ENCODE results near the gene ETV6. TPM values are rescaled to one million over a fixed set of nuclear protein-coding genes. Genes with fewer than 3 reads are reported as not detected.
A peak's percentile ranks its signal among the peaks of the same experiment; 100 is the strongest.
"Not testable (repeated sequence)": the region's sequence is repeated elsewhere in the genome, so short reads cannot be mapped to it uniquely, and the experiment has no call there.

ETV6 gene
- total and polyA plus RNA-seq, 5 experiments from 2014 or later = 0.94 to 13.2 (median 2.2) TPM

GRCh38 chr12:11905534-11905933 is 256.1 kb downstream of the ETV6 start:
- POLR2A ChIA-PET = interaction anchor here (0.7 kb wide), 1 partner anchor 120 kb away, joined by 3 read pairs; no protein-coding TSS in a partner anchor
- Mint-ChIP-seq H3K4me1 (peaks cover 7 to 16% (median 12%) of the 10 kb centered on the region in 4 donors), H3K36me3 (peaks cover 0 to 23% (median 8%) of the 10 kb centered on the region in 3 donors), H3K27me3 (peaks cover 0 to 3% (median 0%) of the 10 kb centered on the region in 5 donors), H3K9me3 (peaks cover 0 to 43% (median 24%) of the 10 kb centered on the region in 9 donors), H3K4me3 (peak overlapping the region in 1 of 10 donors; percentile 19), H3K27ac (peak overlapping the region in 2 of 10 donors; percentile 1 to 54)
- ATAC-seq (no peak), DNase-seq (no peak)

GRCh38 chr12:11906286-11906935 is 256.9 kb downstream of the ETV6 start:
- peak overlapping the region in 5 of 10 donors; percentile 0 to 67 (median 13) for H3K27ac Mint-ChIP-seq
- DNase-seq (no peak), ATAC-seq (peak in 1 of 2 donors; percentile 43)
- H3K36me3 Mint-ChIP-seq = peaks cover 0 to 24% (median 9%) of the 10 kb centered on the region in 3 donors
- POLR2A ChIA-PET = interaction anchor here (0.6 kb wide), 2 partner anchors 470 to 1074 kb away, joined by 3 to 5 read pairs; no protein-coding TSS in a partner anchor
- peaks cover 7 to 16% (median 12%) of the 10 kb centered on the region in 4 donors for H3K4me1 Mint-ChIP-seq
- H3K4me3 Mint-ChIP-seq = no peak overlapping the region
- H3K9me3 Mint-ChIP-seq = peaks cover 0 to 44% (median 25%) of the 10 kb centered on the region in 9 donors
- peaks cover 0 to 3% (median 0%) of the 10 kb centered on the region in 5 donors for H3K27me3 Mint-ChIP-seq

GRCh38 chr12:11907625-11908024 is 258.2 kb downstream of the ETV6 start:
- no peak overlapping the region for H3K4me3 Mint-ChIP-seq
- peaks cover 0 to 29% (median 11%) of the 10 kb centered on the region in 3 donors for H3K36me3 Mint-ChIP-seq
- no peak for DNase-seq
- H3K9me3 Mint-ChIP-seq = peaks cover 2 to 50% (median 28%) of the 10 kb centered on the region in 9 donors
- ATAC-seq = no peak
- peaks cover 0 to 3% (median 0%) of the 10 kb centered on the region in 5 donors for H3K27me3 Mint-ChIP-seq
- POLR2A ChIA-PET = no interaction called here
- peaks cover 3 to 14% (median 12%) of the 10 kb centered on the region in 4 donors for H3K4me1 Mint-ChIP-seq
- H3K27ac Mint-ChIP-seq = no peak overlapping the region

GRCh38 chr12:11909406-11909805 is 259.9 kb downstream of the ETV6 start:
- ATAC-seq, H3K27ac Mint-ChIP-seq, POLR2A ChIA-PET, H3K27me3 Mint-ChIP-seq, H3K4me3 Mint-ChIP-seq, DNase-seq: not testable (repeated sequence)
- Mint-ChIP-seq H3K36me3 (peaks cover 0 to 29% (median 11%) of the 10 kb centered on the region in 3 donors), H3K4me1 (peaks cover 3 to 14% (median 11%) of the 10 kb centered on the region in 4 donors), H3K9me3 (peaks cover 2 to 50% (median 28%) of the 10 kb centered on the region in 9 donors)

- Mint-ChIP-seq H3K4me1 (no peaks in the 10 kb centered on the region), H3K9me3 (peaks cover 0 to 9% (median 4%) of the 10 kb centered on the region in 9 donors), H3K36me3 (peaks cover 0 to 6% (median 1%) of the 10 kb centered on the region in 3 donors), H3K27me3 (no peaks in the 10 kb centered on the region), H3K27ac (no peak overlapping the region), H3K4me3 (no peak overlapping the region)
- POLR2A ChIA-PET = no interaction called here
- DNase-seq (no peak), ATAC-seq (no peak)
Observed at GRCh38 chr12:11916113-11916512, 266.6 kb downstream of the ETV6 start.

- Mint-ChIP-seq H3K4me1 (no peaks in the 10 kb centered on the region), H3K9me3 (peaks cover 0 to 7% (median 2%) of the 10 kb centered on the region in 9 donors), H3K36me3 (peaks cover 0 to 4% (median 1%) of the 10 kb centered on the region in 3 donors), H3K27ac (no peak overlapping the region), H3K4me3 (no peak overlapping the region), H3K27me3 (no peaks in the 10 kb centered on the region)
- DNase-seq (no peak), ATAC-seq (no peak)
- POLR2A ChIA-PET = no interaction called here
Observed at GRCh38 chr12:11916771-11917170, 267.3 kb downstream of the ETV6 start.

- no peaks in the 10 kb centered on the region for H3K4me1 Mint-ChIP-seq
- POLR2A ChIA-PET = no interaction called here
- ATAC-seq (no peak), DNase-seq (no peak)
- H3K9me3 Mint-ChIP-seq = peaks cover 0 to 4% (median 0%) of the 10 kb centered on the region in 9 donors
- no peak overlapping the region for H3K27ac Mint-ChIP-seq
- no peak overlapping the region for H3K4me3 Mint-ChIP-seq
- H3K36me3 Mint-ChIP-seq = no peaks in the 10 kb centered on the region
- H3K27me3 Mint-ChIP-seq = no peaks in the 10 kb centered on the region
Observed at GRCh38 chr12:11917501-11917900, 268.0 kb downstream of the ETV6 start.

GRCh38 chr12:11920231-11920630 is 270.8 kb downstream of the ETV6 start:
- POLR2A ChIA-PET = no interaction called here
- Mint-ChIP-seq H3K27ac (no peak overlapping the region), H3K27me3 (no peaks in the 10 kb centered on the region), H3K4me1 (no peaks in the 10 kb centered on the region), H3K36me3 (no peaks in the 10 kb centered on the region), H3K9me3 (no peaks in the 10 kb centered on the region), H3K4me3 (no peak overlapping the region)
- no peak for ATAC-seq
- DNase-seq = no peak

GRCh38 chr12:11922361-11922760 is 272.9 kb downstream of the ETV6 start:
- ATAC-seq (no peak), DNase-seq (no peak)
- no peak overlapping the region for H3K27ac Mint-ChIP-seq
- POLR2A ChIA-PET = no interaction called here
- H3K27me3 Mint-ChIP-seq = no peaks in the 10 kb centered on the region
- no peak overlapping the region for H3K4me3 Mint-ChIP-seq
- no peaks in the 10 kb centered on the region for H3K4me1 Mint-ChIP-seq
- H3K9me3 Mint-ChIP-seq = no peaks in the 10 kb centered on the region
- H3K36me3 Mint-ChIP-seq = no peaks in the 10 kb centered on the region

- DNase-seq (no peak), ATAC-seq (no peak)
- H3K4me3 Mint-ChIP-seq = no peak overlapping the region
- H3K27me3 Mint-ChIP-seq = no peaks in the 10 kb centered on the region
- POLR2A ChIA-PET = interaction anchor here (0.7 kb wide), 1 partner anchor 102 kb away, joined by 4 read pairs; no protein-coding TSS in a partner anchor
- no peaks in the 10 kb centered on the region for H3K4me1 Mint-ChIP-seq
- H3K9me3 Mint-ChIP-seq = no peaks in the 10 kb centered on the region
- H3K36me3 Mint-ChIP-seq = no peaks in the 10 kb centered on the region
- H3K27ac Mint-ChIP-seq = no peak overlapping the region
Observed at GRCh38 chr12:11923067-11923466, 273.6 kb downstream of the ETV6 start.

- H3K4me1 Mint-ChIP-seq = peaks cover 0 to 4% (median 0%) of the 10 kb centered on the region in 4 donors
- DNase-seq = no peak
Observed at GRCh38 chr12:11927286-11927935, 277.9 kb downstream of the ETV6 start.

GRCh38 chr12:11929714-11930113 is 280.2 kb downstream of the ETV6 start:
- peaks cover 0 to 2% (median 0%) of the 10 kb centered on the region in 9 donors for H3K9me3 Mint-ChIP-seq
- peaks cover 0 to 4% (median 0%) of the 10 kb centered on the region in 4 donors for H3K4me1 Mint-ChIP-seq
- POLR2A ChIA-PET = no interaction called here
- no peak overlapping the region for H3K4me3 Mint-ChIP-seq
- ATAC-seq = no peak
- H3K27ac Mint-ChIP-seq = no peak overlapping the region
- DNase-seq = no peak
- no peaks in the 10 kb centered on the region for H3K36me3 Mint-ChIP-seq
- peaks cover 0 to 4% (median 1%) of the 10 kb centered on the region in 5 donors for H3K27me3 Mint-ChIP-seq

More at GRCh38 chr12:11927286-11927935, 277.9 kb downstream of the ETV6 start:
- POLR2A ChIA-PET = no interaction called here
- Mint-ChIP-seq H3K36me3 (no peaks in the 10 kb centered on the region), H3K4me3 (no peak overlapping the region), H3K27ac (no peak overlapping the region), H3K9me3 (peaks cover 0 to 2% (median 0%) of the 10 kb centered on the region in 9 donors), H3K27me3 (peaks cover 0 to 4% (median 0%) of the 10 kb centered on the region in 5 donors)
- ATAC-seq = no peak

GRCh38 chr12:11939223-11939622 is 289.7 kb downstream of the ETV6 start:
- Mint-ChIP-seq H3K36me3 (no peaks in the 10 kb centered on the region), H3K4me1 (no peaks in the 10 kb centered on the region), H3K4me3 (no peak overlapping the region), H3K9me3 (no peaks in the 10 kb centered on the region), H3K27me3 (no peaks in the 10 kb centered on the region), H3K27ac (no peak overlapping the region)
- DNase-seq (no peak), ATAC-seq (no peak)
- POLR2A ChIA-PET = no interaction called here
